GM19463 (cell line): Measurements from ENCODE around the gene FUBP3.

Source experiments
- ATAC-seq: cut with Tn5 transposase; IDR thresholded peaks from one replicate; pipeline ENCODE4 v1.9.1; 2021; ENCODE audit warnings: mild to moderate bottlenecking, moderate library complexity; ENCODE audit not compliant: unreplicated experiment

Gene FUBP3

DNA sequence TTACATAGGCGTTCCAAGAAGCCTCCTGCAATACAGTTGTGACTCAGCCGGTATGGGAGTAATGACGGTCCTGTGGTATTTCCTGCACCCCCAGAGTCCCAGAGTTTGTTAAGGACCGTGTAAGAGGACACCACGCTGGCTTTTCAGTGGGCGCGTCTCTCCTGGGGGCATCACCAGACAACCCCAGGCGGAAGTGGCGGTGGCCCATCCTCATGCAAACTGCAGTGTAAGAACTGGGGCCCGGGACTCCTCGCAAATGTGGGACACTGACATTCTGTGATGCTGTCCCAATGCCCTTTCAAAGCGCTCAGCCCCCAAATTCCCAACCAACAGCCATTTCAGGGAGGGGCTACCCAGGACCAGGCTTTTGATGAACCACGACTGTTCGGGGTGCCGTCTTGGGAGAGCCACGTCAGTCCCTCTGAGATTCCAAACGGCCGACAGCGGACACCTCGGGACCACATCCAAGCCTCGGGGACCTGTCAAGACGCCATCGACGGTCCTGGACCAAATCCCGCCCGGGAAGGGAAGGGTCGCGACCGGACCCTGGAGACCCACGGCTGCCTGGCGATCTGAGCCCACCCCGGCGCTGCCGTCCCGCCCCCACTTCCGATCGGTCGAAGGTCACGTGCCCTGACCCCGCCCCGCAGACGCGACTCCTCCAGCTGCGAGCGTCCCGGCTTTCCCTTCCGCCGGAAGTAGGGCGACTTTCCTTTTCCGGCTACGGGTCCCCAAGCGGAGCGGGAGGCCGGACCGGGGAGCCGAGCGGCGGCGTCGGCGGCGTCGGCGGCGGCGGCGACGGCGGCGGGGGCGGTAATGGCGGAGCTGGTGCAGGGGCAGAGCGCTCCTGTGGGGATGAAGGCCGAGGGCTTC is at the start of gene FUBP3:
FUBP3 (plus strand) TSS at position 713 of the 873 bp plus-strand sequence; CDS start at position 817, 104 bp downstream.
- peak; percentile 94 for ATAC-seq

DNA sequence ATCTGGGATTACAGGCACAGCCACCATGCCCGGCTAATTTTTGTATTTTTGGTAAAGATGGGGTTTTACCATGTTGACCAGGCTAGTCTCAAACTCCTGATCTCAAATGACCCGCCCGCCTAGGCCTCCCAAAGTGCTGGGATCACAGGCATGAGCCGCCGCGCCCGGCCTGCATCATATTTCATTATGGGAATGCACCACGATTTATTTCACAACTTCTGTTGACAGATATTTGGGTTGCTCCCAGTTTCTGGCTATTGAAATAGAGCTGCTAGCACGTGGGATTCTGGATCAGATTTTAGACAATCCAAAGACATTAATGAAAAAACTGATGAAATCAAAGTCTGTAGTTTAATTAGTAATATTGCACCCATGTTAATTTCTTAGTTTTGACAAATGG is 48.4 kb upstream of the FUBP3 start:
- no peak for ATAC-seq

DNA sequence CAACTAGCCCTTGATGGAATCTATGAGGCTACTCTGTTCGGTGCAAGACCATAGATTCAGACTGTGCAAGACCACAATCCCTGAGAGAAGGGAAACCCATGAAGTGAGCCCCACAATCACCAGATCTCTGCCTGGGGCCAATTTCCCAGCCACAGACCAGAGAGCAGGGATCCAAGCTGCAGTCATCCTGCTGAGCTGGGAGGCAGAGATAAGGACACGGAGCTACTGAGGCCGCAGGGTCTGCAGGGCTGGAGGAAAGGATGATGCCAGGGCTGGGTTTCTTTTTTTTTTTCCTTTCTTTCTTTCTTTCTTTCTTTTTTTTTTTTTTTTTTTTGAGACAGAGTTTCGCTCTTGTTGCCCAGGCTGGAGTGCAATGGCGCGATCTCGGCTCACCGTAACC is 47.7 kb upstream of the FUBP3 start:
- no peak for ATAC-seq

DNA sequence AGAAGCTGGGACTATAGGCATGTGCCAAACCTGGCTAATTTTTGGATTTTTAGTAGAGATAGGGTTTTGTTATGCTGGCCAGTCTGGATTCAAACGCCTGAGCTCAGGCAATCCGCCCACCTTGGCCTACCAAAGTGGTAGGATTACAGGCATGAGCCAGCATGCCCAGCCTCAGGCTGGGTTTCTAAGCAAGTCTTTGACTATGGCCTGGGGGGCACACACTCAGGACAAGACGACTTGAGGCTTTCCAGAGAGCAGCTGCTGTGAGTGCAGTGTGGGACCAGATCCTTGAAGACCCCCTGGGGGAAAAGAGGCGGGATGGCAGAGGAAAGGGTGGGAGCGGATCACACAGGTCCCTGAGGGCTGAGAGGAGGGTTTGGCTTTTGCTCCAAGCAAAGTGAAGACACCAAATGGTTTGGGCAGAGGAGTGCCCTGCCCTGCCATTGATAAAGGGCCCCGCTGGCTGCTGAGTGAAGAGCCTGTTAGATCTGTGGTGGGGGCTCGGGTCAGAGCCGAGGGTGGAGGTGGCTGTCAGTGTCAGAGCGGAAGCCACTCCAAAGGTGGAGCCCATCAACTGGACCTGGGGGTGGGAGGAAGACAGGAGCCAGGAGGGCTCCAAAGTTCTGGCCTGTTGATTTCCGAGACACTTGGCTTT is 46.8 kb upstream of the FUBP3 start:
- no peak for ATAC-seq

DNA sequence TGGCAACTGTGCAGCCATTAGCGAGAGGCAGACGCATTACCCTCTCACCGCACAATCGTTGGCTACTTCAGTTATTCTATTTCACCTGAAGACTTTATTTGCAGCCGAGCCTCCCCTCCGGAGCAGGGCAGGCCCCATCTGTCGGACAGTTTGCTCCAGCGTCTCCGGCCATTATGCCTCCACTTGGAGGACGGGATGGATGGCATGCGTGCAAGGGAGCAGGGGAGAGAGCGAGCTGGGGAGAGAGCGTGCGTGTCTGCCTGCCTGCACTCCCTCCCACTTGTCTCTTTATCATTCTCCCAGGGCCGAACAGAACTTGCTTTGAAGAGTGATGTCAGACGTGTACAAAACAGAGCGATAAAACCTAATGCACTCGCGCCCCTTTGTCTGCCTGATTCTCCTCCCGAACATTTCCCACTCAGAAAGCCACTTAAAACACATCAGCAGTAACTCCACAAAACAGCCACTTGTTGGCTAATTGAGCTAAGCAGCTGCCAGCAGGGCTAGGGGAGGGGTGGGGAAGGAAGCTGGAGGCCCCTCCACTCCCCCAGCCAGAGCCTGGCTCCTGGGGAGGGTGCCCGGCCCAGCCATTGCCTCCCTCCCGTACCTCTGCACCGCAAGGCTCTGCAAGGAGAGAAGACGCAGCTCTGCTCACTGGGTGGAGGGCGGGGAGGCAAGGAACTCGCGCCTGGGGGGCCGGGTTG is 43.4 kb upstream of the FUBP3 start:
- no peak for ATAC-seq

GRCh38 chr9:130536701-130537107 is 42.7 kb upstream of the FUBP3 start:
- ATAC-seq: no peak

DNA sequence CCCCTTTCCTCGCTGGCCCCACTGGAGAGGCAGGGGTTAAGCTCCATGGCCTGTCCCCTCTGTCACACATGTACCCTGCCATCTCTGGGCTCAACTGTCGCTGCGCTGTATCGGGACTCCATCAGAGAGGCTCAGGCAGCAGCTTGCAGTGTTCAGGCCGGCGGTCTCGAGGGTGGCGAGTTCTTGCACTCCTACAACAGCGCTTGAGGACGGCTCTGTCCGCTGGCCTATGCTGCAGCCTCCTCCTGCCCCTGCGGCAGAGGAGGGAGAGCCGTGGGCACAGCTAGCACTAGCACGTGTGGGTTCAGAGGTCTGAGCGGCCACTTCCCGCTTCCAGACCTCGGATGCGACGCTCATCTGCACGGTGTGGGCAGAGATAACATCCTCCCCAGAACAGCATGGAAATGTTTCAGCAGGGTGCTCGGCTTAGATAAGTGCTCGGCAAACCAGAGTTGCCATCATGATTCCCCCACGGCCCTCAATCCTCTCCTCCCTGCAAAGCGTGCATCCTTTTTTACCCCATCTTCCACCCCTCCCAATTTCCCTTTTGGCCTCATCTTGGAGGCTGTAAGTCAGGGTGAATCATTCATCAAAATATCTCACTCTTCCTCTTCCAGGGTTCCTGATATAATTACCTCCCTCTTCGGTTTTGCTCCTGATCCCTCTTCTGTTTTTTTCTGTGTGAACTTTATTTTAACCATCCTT is 41.9 kb upstream of the FUBP3 start:
- ATAC-seq: no peak

GRCh38 chr9:130539420-130540223 is 39.8 kb upstream of the FUBP3 start:
- ATAC-seq: no peak

GRCh38 chr9:130541533-130541932 is 37.8 kb upstream of the FUBP3 start:
- ATAC-seq: no peak

- ATAC-seq: no peak
These were observed 37.3 kb upstream of the FUBP3 start for GRCh38 chr9:130542038-130542437.

GRCh38 chr9:130542457-130543228 is 36.7 kb upstream of the FUBP3 start:
- no peak for ATAC-seq

DNA sequence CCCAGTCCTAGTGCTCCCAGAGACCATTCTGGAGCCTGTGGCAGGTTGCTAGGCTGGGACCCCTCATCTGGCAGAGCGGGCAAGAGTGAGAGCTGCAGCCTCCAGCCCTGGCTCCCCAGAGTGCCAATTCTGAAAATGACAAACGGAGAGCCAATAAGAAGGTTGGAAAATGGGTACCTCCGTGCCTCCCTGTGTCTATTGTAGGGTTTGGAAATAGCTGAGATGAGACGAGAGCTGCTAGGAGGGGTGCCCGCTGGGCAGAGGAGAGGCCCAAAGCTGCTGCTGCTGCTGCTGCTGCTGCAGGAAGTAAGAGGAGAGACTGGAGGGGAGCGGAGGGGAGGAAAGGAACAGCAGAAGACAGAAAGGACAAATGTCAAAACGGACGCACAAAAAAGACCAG is 36.0 kb upstream of the FUBP3 start:
- ATAC-seq: no peak

DNA sequence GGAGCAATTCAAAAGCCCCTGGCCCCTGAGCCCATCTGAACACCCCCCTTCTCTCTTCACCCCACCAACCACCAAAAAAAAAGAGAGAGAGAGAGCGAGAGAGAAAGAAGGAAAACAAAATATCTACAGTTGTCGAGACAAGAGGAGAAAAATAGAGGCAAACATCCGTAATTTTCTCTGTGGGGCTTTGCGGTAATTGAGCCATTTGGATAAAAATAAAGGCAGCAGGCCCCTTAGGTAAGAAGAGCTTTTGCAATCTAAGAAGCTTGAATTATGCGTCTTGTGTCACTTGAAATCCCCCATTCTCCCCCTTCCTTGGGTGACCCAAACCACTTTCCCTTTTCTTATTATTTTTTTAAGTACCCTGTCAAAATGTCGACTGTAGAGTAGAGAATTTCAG is 35.5 kb upstream of the FUBP3 start:
- no peak for ATAC-seq

DNA sequence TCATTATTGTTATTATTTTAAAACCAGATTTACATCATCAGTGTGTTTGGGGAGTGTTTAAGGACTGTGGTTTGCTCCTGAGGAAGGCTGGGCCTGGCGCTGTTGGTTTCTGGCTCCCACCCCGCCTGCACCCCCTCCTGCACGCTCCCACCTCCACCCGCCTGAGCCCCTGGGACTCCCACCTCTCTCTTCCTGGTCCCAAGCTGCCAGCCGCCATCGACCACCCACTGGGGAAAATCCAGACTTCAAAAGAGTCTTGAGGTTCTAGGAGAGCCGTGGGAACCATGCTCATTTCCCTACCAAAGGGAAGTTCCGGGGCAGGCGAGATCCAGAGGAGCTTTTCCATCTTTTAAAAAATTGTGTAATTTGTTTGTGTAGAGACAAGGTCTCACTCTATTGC is 35.0 kb upstream of the FUBP3 start:
- ATAC-seq: no peak

GRCh38 chr9:130548103-130548502 is 31.3 kb upstream of the FUBP3 start:
- no peak for ATAC-seq

DNA sequence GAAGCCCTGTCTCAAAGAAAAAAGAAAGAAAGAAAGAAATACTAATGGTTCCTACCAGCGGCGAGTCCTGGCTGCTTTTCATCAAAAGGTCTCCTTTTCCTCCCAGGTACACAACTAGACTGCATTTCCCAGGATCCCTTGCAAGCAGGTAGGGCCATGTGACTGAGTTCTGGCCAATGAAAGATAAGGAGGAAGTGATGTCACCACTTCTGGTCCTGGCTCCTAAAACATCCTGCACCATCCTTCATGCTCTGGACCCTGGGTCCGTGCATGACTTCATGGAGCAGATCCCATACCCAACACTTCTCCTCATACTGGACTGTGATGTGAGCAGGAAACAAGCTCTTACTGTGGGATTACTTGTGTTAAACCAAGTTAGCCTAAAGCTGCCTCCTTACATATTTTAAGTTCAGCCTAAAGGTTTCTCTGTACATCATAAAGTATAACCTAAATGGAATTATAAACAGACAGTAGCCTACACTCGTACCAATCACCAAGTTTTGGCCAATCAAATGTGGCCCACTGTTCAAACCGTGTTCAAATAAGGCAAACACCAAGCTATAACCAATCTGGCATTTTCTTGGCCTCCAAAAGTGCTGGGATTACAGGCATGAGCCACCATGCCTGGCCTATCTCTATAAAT is 30.2 kb upstream of the FUBP3 start:
- ATAC-seq: no peak

GRCh38 chr9:130554606-130555005 is 24.8 kb upstream of the FUBP3 start:
- ATAC-seq: no peak

DNA sequence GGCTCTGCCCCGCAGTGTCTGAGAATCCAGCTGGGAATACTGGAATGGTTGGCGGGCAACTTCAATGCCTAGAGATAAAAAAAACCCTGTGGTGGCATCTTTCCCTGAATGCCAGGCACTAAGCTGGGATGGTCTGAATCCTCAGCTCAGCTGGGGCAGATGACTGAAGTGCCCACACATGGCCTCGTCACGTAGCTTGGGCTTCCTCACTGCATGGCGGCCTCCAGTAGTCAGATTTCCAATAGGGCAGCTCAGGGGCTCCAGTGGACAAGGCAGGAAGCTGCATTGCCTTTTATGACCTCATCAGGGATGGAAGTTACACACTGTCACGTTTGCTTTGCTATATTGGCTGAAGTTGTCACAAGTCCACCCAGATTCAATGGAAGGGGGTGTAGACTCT is 24.3 kb upstream of the FUBP3 start:
- ATAC-seq: no peak

DNA sequence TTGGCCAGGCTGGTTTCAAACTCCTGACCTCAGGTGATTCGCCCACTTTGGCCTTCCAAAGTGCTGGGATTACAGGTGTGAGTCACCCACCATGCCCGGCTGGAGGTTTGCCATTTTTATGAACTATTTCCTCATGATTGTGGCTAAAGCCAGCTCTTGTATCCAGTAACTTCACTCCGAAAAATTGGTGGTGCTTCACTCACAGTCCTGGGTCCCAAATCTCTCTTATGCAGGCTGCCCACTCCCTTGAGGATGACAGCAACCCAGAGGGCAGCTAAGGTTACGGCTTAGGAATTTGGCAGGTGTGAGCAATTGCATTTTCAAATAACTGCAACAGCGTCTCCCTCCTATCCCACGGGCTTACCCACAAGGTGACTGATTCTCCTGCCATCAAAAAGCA is 23.4 kb upstream of the FUBP3 start:
- no peak for ATAC-seq
